NCI-H128 (cell line): ENCODE measurements around the gene PRUNE2.

Source experiments
- DNase-seq: peaks from one replicate; lab custom pipeline; 2025; ENCODE audit not compliant: unreplicated experiment; lab: John Stamatoyannopoulos, UW

PRUNE2 gene

DNA sequence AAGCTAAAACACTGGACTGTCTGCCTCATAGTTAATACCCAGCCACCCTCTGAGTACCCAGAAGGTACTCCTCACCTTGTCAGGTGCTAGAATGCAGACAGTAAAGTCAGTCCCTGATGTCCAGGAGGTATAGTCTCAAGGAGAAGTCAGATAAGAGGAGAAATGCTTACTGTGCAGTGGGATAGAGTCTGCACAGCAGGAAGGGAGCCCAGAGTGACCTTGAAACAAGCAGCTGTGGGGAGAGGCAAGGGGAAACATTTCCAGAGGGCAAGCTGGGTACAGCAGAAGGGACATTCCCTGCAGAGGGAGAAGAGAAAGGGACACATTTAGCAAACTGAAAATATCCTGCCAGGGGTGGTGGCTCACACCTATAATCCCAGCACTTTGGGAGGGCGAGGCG lies 324.2 kb downstream of the PRUNE2 start:
- no peak for DNase-seq

- DNase-seq, result no peak
Measured at GRCh38 chr9:76580820-76581219, 325.1 kb downstream of the PRUNE2 start.

DNA sequence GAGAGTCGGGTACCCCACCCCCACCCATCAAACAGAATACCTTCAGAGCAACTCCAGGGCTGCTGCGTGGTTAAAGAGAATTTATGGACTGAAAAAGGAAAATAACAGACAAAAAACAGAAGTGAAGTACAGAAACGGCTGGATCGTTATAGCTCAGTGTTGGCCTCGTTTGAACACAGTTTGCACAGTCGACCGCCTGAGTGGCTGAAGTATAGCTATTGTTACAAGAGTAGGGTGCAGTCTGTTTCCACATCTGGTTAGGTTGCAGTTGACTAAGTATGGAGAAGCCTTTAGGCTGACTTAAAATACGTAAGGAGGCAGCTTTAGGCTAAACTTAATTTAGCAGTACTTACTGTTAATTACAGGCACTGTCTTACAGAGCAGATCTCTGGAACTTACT lies 325.7 kb downstream of the PRUNE2 start:
- no peak for DNase-seq

- DNase-seq, result no peak
Measured at GRCh38 chr9:76576344-76576743, 329.6 kb downstream of the PRUNE2 start.

GRCh38 chr9:76575761-76576160 lies 330.2 kb downstream of the PRUNE2 start:
- DNase-seq, result no peak

- no peak for DNase-seq
Measured at GRCh38 chr9:76573905-76574760, 331.8 kb downstream of the PRUNE2 start.

GRCh38 chr9:76573408-76573807 lies 332.5 kb downstream of the PRUNE2 start:
- DNase-seq, result no peak

- DNase-seq, result no peak
Measured at GRCh38 chr9:76572151-76572550, 333.8 kb downstream of the PRUNE2 start.

GRCh38 chr9:76571743-76572146 lies 334.2 kb downstream of the PRUNE2 start:
- DNase-seq, result no peak

GRCh38 chr9:76571288-76571687 lies 334.6 kb downstream of the PRUNE2 start:
- no peak for DNase-seq

GRCh38 chr9:76570826-76571225 lies 335.1 kb downstream of the PRUNE2 start:
- DNase-seq, result no peak

DNA sequence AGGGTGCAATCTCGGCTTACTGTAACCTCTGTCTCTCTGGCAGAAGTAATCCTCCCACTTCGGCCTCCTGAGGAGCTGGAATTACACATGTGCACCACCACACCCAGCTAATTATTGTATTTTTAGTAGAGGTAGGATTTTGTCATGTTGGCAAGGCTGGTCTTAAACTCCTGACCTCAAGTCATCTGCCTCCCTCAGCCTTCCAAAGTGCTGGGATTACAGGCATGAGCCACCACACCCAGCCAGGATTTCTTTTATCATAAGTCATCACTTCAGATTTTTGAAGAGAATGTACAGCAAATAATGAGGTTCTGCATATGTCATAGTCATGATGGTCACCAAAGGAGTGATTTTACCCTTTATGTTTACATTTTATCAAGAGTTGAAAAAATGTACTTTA lies 338.8 kb downstream of the PRUNE2 start:
- DNase-seq, result no peak

DNA sequence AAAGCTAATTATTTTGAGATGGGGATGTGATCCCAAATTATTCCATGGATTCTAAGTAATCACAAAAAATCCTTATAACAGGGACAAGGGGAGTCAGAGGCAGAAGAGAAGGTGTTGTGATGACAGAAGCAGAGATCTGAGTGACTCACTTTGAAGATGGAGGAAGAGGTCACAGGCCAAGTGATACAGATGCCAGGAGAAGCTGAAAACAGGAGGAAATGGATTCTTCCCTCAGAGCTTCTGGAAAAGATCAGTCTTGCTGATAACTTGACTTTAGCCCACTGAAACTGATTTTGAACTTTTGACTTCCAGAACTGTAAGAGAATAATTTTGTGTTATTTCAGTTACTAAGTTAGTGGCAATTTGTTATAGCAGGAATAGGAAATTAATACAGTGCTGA lies 341.6 kb downstream of the PRUNE2 start:
- DNase-seq, result no peak

DNA sequence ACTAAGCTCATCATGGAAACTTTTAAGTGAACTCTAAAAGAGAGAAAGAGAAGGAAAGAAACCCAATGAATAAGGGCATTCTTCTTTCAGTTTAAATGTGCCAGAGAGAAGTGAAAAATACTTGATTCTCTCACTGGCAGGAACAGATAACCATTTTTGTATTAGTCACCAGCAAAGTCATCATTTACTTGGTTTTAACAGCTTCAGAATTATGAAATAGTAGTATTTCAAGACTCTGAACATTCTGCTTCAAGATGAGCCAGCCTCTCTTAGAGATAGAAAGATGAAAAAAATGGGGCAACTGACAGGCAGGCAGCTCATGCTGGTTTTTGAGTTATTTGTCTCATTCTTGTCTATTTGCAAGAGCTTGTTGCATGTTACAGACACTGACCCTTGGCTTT lies 343.4 kb downstream of the PRUNE2 start:
- no peak for DNase-seq

DNA sequence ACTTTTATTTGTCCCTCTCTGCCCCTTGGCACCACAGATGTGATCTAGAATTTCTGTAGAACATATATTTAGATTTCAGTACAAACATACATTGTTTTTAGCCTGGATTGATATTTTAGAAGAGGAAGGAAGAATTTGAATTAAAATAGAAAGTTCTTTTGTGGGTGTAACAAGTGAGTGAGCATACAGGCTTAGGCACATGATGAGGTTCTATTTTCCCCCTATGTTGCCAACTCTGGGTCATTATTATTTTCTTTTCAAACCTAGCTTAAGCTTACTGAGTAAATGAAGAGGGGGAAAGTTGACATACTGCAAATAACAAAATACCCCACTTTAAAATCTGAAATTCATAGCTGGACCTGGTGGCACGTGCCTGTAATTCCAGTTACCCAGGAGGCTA lies 344.0 kb downstream of the PRUNE2 start:
- DNase-seq, result no peak
